IPS DF 6.9 (cell line): ENCODE measurements around the gene ESF1.
"Not testable (repeated sequence)": the region's sequence is repeated elsewhere in the genome, so short reads cannot be mapped to it uniquely, and the experiment has no call there.

Experiments used
- DNase-seq: peaks from one replicate; pipeline ENCODE4 v3.0.0-alpha.2; 2013; ENCODE audit warnings: low read depth, low spot score
- H3K27ac ChIP-seq: one replicate; pipeline ENCODE4 v1.5.1; 2013; ENCODE audit warnings: low read length, control low read depth
- H3K27me3 ChIP-seq: 2 replicates; pipeline ENCODE4 v1.6.1; 2013; ENCODE audit warnings: mild to moderate bottlenecking, low read length; ENCODE audit not compliant: control insufficient read depth, insufficient read depth
- H3K36me3 ChIP-seq: 2 replicates; pipeline ENCODE4 v1.6.1; 2013; ENCODE audit warnings: low read length; ENCODE audit not compliant: control insufficient read depth, insufficient read depth
- H3K4me1 ChIP-seq: 2 replicates; pipeline ENCODE4 v1.6.1; 2013; ENCODE audit warnings: low read length; ENCODE audit not compliant: control insufficient read depth, insufficient read depth
- H3K4me3 ChIP-seq: 2 replicates; pipeline ENCODE4 v1.5.1; 2013; ENCODE audit warnings: mild to moderate bottlenecking, low read length
- H3K9me3 ChIP-seq: 2 replicates; pipeline ENCODE4 v1.6.1; 2013; ENCODE audit warnings: low read length, inconsistent platforms; ENCODE audit not compliant: control insufficient read depth, insufficient read depth
- WGBS: extraction: QIAGEN DNeasy Blood & Tissue Kit; methylation state at CpG from one replicate; pipeline ENCODE4 v1.1.7; 2013; ENCODE audit warnings: mixed read lengths, missing lambda C conversion rate; ENCODE audit not compliant: insufficient read length, insufficient coverage; 5-methylcytosine and 5-hydroxymethylcytosine counted together

The ESF1 gene

GRCh38 chr20:13772529-13772928, 12.2 kb downstream of the ESF1 start:
- no peaks in the 10 kb centered on the region for H3K4me1 ChIP-seq
- no peak for DNase-seq
- no peak overlapping the region for H3K27ac ChIP-seq
- WGBS, result no CpG with 5 or more reads among the region's 4 CpGs
- peaks cover 19% of the 10 kb centered on the region; the same call in 1 of the 2 replicates for H3K36me3 ChIP-seq
- H3K9me3 ChIP-seq, result no peaks in the 10 kb centered on the region
- H3K4me3 ChIP-seq, result no peak overlapping the region
- no peaks in the 10 kb centered on the region for H3K27me3 ChIP-seq

- Histone ChIP-seq H3K27me3 (no peaks in the 10 kb centered on the region), H3K27ac (no peak overlapping the region), H3K36me3 (peaks cover 16% of the 10 kb centered on the region; the same call in 1 of the 2 replicates)
These were observed 12.8 kb downstream of the ESF1 start for GRCh38 chr20:13771853-13772453.

GRCh38 chr20:13770141-13770540, 14.6 kb downstream of the ESF1 start:
- Histone ChIP-seq H3K27me3 (no peaks in the 10 kb centered on the region), H3K27ac (no peak overlapping the region), H3K36me3 (peaks cover 16% of the 10 kb centered on the region; the same call in 1 of the 2 replicates), H3K4me3 (no peak overlapping the region), H3K4me1 (no peaks in the 10 kb centered on the region), H3K9me3 (no peaks in the 10 kb centered on the region)
- WGBS, result no CpG with 5 or more reads among the region's 5 CpGs
- DNase-seq, result no peak

More at GRCh38 chr20:13771853-13772453, 12.8 kb downstream of the ESF1 start:
- H3K4me1 ChIP-seq, result no peaks in the 10 kb centered on the region
- H3K4me3 ChIP-seq, result no peak overlapping the region
- WGBS, result no CpG with 5 or more reads among the region's 4 CpGs
- no peak for DNase-seq
- no peaks in the 10 kb centered on the region for H3K9me3 ChIP-seq

GRCh38 chr20:13765868-13766416, 18.8 kb downstream of the ESF1 start:
- Histone ChIP-seq H3K4me3 (no peak overlapping the region), H3K4me1 (no peaks in the 10 kb centered on the region), H3K27ac (no peak overlapping the region), H3K9me3 (no peaks in the 10 kb centered on the region), H3K27me3 (no peaks in the 10 kb centered on the region), H3K36me3 (peaks cover 16% of the 10 kb centered on the region; the same call in 1 of the 2 replicates)
- no peak for DNase-seq
- WGBS, result no CpG with 5 or more reads among the region's 1 CpG

- Histone ChIP-seq H3K9me3 (no peaks in the 10 kb centered on the region), H3K4me1 (no peaks in the 10 kb centered on the region), H3K27ac (no peak overlapping the region), H3K36me3 (peaks cover 15% of the 10 kb centered on the region; the same call in 1 of the 2 replicates), H3K4me3 (no peak overlapping the region), H3K27me3 (no peaks in the 10 kb centered on the region)
- no peak for DNase-seq
These were observed 19.4 kb downstream of the ESF1 start for GRCh38 chr20:13765299-13765698.

- not testable (repeated sequence) for H3K27me3 ChIP-seq, DNase-seq, H3K4me3 ChIP-seq, H3K27ac ChIP-seq, H3K4me1 ChIP-seq, H3K9me3 ChIP-seq, H3K36me3 ChIP-seq
- no CpG with 5 or more reads among the region's 33 CpGs for WGBS
These were observed 24.2 kb downstream of the ESF1 start for GRCh38 chr20:13760451-13760946.

- Histone ChIP-seq H3K9me3 (no peaks in the 10 kb centered on the region), H3K27ac (no peak overlapping the region), H3K4me3 (no peak overlapping the region), H3K4me1 (no peaks in the 10 kb centered on the region), H3K27me3 (no peaks in the 10 kb centered on the region), H3K36me3 (peaks cover 2% of the 10 kb centered on the region; the same call in 1 of the 2 replicates)
- no peak for DNase-seq
- no CpG with 5 or more reads among the region's 1 CpG for WGBS
These were observed 25.8 kb downstream of the ESF1 start for GRCh38 chr20:13758884-13759283.

GRCh38 chr20:13756551-13756950, 28.2 kb downstream of the ESF1 start:
- peaks cover 2% of the 10 kb centered on the region; the same call in 1 of the 2 replicates for H3K36me3 ChIP-seq
- whole genome bisulfite sequencing, result no CpG with 5 or more reads among the region's 1 CpG
- no peak for DNase-seq
- no peaks in the 10 kb centered on the region for H3K4me1 ChIP-seq
- H3K4me3 ChIP-seq, result no peak overlapping the region
- H3K27me3 ChIP-seq, result no peaks in the 10 kb centered on the region
- H3K9me3 ChIP-seq, result no peaks in the 10 kb centered on the region
- no peak overlapping the region for H3K27ac ChIP-seq

GRCh38 chr20:13755809-13756208, 28.9 kb downstream of the ESF1 start:
- Histone ChIP-seq H3K4me1 (no peaks in the 10 kb centered on the region), H3K9me3 (no peaks in the 10 kb centered on the region), H3K4me3 (no peak overlapping the region), H3K27ac (no peak overlapping the region), H3K36me3 (peaks cover 2% of the 10 kb centered on the region; the same call in 1 of the 2 replicates), H3K27me3 (no peaks in the 10 kb centered on the region)
- no CpG with 5 or more reads among the region's 5 CpGs for WGBS
- DNase-seq, result no peak

GRCh38 chr20:13753436-13754036, 31.2 kb downstream of the ESF1 start:
- no peaks in the 10 kb centered on the region for H3K4me1 ChIP-seq
- H3K9me3 ChIP-seq, result no peaks in the 10 kb centered on the region
- H3K27me3 ChIP-seq, result no peaks in the 10 kb centered on the region
- peaks cover 2% of the 10 kb centered on the region; the same call in 1 of the 2 replicates for H3K36me3 ChIP-seq
- no peak overlapping the region for H3K4me3 ChIP-seq
- no peak for DNase-seq
- no CpG with 5 or more reads among the region's 2 CpGs for WGBS
- no peak overlapping the region for H3K27ac ChIP-seq
